Stomach (tissue), 4 donors: ENCODE measurements around the gene NIN.

Experiments used
- CTCF ChIP-seq, 7 experiments: fragments of 450-650 bp in 4 of 7; fragments of 200-600 bp in 3 of 7; sonication (generic) in 3 of 7; IDR thresholded peaks; one replicate each; pipeline ENCODE4 v1.5.1; 2016 to 2019; ENCODE audit warnings: antibody characterized with exemption in 7 of 7, control low read depth in 2 of 7, mild to moderate bottlenecking in 1 of 7
- EP300 ChIP-seq: sonication (generic); formaldehyde crosslinking; IDR thresholded peaks from one replicate; pipeline ENCODE4 v1.6.1; 2017; ENCODE audit warnings: antibody characterized with exemption

GRCh38 chr14:50823051-50823761 is 7.8 kb downstream of the NIN start:
- TF ChIP-seq CTCF (IDR thresholded peaks at IDR 0.05) (no peak), EP300 (no peak)
